HG02678 (cell line): ENCODE measurements around the gene RFC2.
A peak's percentile ranks its signal among the peaks of the same experiment; 100 is the strongest.
"Not testable (repeated sequence)": the region's sequence is repeated elsewhere in the genome, so short reads cannot be mapped to it uniquely, and the experiment has no call there.

ENCODE experiments used
- ATAC-seq: cut with Tn5 transposase; IDR thresholded peaks from one replicate; pipeline ENCODE4 v1.9.1; 2021; ENCODE audit warnings: mild to moderate bottlenecking, moderate library complexity; ENCODE audit not compliant: unreplicated experiment

The RFC2 gene

DNA sequence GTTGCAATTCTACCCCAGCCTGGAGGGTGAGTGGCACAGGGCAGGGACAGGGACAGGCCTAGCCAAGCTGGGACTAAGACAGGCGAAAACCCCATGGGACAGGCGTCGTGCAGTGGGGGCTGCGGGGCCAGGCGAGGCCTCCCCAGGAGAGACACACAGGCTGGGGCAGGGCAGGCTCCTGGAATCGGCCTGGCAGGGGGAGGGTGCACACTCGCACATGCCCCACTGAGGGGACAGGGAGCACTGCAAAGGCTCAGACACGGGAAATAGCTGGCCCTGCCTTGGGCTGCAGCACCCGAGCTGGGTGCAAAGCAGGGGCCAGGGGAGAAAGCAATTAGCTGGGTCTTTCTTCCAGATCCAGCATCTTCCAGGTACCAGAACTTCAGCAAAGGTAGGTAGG, 34.0 kb downstream of the RFC2 start:
- ATAC-seq, result no peak

DNA sequence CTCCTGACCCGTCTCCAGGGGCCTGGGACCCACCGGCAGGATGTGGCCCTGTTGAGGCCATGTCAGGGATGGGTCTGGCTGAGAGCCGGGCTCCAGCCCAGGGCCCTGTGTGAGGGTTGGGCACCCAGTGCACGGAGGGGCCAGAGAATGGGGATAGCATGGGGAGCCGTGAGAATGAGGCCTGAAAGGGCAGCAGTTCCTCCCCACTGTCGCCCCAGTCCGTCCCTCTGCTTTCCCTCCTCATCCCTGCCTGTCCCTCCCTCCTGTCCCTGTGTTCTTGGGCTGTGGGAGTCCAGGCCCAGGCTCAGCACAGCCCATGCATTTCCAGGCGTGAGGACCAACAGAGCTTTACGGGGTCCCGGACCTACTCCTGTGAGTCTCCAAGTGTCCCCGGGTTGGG, 34.8 kb downstream of the RFC2 start:
- no peak for ATAC-seq

DNA sequence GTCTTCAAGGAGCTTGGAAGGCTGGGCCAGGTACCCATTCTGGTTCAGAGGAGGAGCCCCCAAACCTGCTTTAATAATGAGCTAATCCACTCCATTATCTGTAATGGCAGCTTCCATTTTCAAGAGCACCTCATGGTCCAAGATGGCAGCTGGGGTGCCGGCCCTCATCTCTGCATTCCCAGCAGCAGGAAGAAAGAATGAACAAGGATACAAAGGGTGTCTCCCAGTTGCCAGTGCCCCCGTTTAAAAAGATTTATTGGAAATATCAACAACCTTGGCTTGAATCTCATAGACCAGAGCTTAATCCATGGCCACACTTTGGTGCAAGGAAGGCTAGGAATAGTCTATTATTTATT, 35.9 kb downstream of the RFC2 start:
- no peak for ATAC-seq

DNA sequence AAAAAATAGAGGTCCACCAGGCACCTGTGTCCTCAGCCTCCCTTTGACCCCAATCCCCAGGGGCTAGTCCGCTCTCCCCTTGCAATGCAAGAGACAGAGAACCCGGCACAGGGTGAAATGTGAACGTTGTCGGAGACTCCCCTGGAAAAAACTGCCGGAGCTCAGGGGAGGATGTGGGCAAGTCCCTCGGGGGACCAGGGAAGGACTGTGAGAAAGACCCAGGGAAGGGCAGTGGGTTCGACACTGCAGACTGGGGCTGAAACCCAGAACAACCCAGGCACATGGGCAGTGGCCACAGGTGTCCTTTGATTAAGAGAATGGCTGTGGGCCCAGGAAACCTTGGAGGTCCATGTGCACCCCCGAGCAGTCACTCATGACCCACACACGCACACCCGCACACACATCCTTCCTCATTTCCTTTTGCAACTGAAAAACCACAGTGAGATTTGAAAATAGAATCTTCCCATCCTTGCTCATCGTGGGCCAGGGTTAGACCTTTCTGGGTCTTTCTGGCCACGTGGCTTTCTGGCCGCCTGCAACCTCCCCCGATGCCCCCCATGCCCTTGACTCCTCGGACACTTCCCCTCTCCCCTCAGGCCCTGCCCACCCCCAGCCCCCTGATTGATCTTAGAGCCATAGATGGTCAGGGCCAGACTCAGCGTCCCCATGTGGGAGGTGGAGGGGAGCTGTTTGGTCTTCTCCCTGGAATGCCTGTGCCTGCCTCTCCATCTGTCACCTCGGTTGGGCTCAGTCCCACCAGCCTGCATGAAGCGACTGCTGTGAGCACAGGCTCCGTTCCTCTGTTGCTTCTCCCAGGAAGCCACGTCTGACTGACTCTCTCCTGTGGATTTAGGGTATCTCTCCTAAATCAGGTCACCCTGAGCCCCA, 36.5 kb downstream of the RFC2 start:
- peak; percentile 67 for ATAC-seq

DNA sequence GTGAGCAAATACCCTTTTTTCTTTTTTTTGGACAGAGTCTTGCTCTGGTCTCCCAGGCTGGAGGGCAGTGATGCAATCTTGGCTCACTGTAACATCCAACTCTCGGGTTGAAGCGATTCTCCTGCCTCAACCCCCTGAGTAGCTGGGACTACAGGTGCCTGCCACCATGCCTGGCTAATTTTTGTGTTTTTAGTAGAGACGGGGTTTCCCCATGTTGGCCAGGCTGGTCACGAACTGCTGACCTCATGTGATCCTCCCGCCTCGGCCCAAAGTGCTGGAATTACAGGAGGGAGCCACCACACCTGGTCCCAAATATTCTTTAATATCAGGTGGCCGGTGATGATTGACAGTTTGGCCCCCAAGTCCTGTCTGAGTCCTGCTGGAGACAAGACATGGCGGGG, 37.8 kb downstream of the RFC2 start:
- no peak for ATAC-seq

DNA sequence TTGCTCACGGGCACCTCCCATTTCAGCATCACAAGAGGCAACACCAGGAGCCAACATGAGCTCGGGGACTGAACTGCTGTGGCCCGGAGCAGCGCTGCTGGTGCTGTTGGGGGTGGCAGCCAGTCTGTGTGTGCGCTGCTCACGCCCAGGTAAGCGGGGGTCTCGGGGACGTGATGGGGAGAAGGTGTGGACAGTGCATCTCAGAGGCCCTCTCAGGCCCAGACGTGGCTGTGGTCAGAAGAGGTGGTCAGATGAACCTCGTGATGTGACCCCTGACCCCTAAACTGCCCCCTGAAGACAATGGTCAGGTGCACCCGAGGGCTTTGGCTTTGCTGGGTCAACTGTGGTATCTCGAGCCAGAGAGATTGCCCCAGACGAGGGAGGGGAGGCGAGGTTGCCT, 38.3 kb downstream of the RFC2 start:
- ATAC-seq, result no peak

DNA sequence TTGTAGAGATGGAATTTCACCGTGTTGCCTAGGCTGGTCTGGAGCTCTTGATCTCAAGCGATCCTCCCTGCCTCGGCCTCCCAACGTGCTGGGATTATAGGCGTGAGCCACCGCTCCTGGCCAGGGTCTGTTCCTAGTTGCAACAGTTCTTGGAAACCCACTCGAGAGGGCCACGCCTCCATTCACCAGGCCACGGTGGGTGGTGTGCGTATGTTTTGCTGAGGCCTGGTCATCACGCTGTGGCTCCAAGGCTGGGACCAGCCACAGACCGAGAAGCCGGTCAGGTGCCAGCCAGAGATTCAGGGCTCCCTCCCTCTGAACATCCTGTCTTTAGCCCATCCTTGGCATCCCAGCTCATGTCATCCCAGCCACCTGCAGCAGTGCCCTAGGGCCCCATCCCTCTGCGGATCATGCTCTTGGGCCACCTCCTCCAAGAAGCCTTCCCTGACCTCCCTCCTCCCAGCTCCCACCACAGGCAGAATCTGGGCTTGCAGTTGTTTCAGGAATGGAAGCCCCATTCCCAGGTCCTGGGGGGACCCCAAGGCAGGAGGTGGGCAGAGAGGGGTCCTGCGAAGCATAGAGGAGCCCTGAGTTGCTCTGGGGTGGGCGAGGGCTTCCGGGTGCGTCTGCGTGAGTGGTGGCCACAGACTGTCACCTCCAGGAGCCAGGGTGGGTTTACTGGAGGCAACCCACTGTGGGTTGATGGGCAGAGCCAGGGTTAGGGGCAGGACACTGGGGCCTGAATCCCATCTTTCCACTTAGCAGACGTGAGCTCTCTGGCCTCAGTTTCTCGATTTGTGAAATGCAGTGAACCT, 39.2 kb downstream of the RFC2 start:
- ATAC-seq, result no peak

DNA sequence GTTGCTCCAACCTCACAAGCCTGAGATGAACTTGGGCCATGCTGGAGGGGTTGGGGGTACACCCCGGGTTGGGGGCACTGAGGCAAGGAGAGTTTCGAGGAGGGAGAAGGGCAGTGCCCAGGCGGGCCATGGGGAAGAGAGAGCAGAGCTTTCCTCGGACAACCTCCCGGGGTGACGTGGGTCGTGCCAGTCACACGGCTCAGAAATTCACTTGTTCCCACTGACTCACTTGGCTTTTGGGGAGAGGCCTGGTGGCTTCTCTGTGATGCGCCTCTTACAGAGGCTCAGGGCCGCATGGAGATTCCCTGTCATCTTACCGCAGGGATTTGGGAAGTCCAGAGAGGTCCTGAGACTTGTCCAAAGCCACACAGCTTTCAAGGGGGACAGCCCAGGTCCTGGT, 41.5 kb downstream of the RFC2 start:
- no peak for ATAC-seq

DNA sequence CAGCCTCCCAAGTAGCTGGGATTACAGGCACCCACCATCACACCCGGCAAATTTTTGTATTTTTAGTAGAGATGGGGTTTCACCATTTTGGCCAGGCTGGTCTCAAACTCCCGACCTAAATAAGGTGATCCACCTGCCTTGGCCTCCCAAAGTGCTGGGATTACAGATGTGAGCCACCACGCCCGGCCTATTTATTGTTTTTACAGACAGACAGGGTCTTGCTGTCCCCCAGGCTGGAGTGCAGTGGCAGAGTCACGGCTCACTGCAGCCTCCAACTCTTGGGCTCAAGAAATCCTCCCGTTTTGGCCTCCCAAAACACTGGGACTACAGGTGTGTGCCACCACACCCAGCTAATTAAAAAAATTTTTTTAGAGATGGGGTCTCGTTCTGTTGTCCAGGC, 46.0 kb downstream of the RFC2 start:
- not testable (repeated sequence) for ATAC-seq

DNA sequence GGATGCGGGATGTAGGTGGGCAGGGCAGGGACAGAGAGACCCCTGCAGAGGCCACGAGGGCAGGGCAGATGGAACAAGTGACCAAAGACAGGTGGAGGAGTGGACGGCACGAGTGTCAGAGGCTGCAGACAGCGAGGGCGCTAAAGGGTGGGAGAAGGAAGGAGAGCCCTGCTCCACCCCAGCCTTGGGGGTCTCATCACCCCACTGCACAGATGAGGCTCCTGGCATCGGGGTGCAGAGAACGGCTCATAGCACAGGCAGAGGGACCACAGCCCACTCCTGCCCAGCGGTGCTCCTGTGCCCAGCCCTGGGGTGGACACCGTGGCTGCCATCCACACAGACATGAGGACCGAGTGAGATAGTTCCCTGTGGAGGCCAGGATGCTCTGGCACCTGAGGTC, 46.6 kb downstream of the RFC2 start:
- ATAC-seq, result no peak

DNA sequence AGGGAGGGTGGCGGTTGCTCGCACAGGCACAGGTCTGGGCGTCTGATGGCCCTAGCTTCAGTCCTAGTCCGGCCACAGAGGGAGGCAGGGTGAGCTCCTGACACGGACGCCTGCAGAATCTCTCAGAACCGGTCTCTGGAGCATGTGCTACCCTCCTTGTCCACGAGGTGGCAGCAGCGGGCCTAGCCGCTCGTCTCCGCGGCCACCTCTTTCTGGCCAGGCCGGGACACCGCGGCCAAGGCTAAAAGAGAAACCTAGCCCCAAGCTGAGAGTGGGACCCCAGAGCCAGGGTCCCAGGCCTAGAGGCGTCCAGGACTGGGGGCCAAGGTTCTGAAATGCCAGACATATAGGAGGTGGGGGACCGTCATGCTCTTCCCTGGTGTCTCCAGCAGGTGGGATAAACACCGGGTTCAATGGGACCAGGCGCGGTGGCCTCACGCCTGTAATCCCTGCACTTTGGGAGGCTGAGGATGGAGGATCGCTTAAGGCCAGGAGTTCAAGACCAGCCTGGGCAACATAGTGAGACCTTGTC, 47.5 kb downstream of the RFC2 start:
- no peak for ATAC-seq

DNA sequence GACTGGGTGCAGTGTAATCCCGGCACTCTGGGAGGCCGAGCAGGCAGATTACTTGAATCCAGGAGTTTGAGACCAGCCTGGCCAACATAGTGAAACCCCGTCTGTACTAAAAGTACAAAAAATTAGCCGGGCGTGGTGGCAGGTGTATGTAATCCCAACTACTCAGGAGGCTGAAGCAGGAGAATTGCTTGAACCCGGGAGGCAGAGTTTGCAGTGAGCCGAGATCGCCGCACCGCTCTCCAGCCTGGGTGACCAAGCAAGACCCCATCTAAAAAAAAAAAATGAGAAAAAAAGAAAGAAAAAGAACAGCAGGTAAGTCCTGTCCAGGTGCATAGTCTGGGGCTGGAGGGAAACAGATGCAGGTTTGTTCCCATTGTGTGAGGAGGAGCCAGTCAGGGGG, 48.1 kb downstream of the RFC2 start:
- not testable (repeated sequence) for ATAC-seq

DNA sequence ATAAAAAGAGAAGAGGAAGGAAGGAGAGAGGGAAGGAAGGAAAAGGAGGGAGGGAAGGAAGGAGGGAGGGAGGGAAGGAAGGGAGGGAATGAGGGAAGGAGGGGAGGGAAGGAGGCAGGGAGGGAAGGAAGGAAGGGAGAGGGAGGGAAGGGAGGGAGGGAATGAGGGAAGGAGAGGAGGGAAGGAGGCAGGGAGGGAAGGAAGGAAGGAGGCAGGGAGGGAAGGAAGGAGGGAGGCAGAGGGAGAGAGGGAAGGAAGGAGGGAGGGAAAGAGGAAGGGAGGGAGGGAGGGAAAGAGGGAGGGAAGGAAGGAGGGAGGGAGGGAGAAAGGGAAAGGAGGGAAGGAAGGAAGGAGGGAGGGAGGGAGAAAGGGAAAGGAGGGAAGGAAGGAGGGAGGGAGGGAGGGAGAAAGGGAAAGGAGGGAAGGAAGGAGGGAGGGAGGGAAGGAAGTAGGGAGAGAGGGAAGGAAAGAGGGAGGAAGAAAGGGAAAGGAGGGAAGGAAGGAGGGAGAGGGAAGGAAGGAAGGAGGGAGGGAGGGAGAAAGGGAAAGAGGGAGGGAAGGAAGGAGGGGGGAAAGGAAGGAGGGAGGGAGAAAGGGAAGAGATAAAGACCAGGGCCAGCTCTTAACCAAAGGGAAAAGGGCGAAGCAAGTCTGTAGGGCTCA, 50.1 kb downstream of the RFC2 start:
- ATAC-seq, result no peak

DNA sequence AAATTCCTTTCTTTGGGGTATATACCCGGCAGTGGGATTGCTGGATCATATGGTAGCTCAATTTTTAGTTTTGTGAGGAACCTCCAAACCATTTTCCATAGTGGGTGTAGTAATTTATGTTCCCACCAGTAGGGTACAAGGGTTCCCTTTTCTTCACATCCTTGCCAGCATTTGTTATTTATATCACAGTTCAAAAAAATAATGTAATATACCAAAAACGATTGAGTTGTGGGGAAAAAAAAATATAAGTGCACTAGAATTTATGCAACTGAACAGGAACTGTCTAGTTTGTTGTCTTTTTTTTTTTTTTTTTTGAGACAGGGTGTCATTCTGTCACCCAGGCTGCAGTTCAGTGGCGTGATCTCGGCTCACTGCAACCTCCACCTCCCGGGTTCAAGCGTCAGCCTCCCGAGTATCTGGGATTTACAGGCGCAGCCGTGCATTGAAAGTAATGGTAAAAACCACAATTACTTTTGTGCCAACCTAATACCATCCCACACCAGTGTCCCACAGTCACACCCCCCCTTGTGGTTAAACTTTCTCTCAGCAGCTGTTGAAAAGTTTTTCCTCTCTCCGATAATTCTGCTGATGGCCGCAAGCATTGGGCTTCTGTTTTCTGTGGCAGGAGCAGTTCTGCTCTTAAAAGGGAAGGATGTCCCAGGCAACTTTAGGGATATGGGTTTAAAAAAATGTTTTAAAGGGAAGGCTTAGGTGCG, 51.2 kb downstream of the RFC2 start:
- no peak for ATAC-seq

DNA sequence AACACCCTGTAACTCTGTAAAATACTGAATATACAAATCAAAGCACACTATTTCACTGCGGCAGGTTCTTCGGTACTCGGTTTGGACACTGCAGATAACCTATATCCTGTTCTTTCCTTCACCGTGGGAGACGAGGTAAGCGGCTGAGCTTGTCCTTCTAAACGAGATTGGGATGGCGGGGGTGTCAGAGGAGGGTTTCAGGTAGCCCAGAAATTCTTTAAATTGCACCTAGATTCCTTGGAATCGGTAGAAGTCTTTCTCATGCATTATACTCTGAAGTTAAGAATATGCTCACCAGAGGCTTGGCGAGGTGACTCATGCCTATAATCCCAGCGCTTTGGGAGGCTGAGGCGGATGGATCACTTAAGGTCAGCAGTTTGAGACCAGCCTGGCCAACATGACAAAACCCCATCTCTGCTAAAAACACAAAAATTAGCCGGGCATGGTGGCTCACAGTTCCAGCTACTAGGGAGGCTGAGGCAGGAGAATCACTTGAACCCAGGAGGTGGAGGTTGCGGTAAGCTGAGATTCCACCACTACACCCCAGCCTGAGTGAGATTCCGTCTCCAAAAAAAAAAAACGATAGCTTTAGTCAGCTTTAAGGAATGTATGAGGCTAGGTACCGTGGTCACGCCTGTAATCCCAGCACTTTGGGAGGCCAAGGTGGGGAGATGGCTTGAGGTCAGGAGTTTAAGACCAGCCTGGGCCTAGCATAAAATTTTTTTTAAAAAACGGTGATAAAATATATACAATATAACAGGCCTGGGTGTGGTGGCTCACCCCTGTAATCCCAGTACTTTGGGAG, 54.4 kb downstream of the RFC2 start:
- no peak for ATAC-seq

DNA sequence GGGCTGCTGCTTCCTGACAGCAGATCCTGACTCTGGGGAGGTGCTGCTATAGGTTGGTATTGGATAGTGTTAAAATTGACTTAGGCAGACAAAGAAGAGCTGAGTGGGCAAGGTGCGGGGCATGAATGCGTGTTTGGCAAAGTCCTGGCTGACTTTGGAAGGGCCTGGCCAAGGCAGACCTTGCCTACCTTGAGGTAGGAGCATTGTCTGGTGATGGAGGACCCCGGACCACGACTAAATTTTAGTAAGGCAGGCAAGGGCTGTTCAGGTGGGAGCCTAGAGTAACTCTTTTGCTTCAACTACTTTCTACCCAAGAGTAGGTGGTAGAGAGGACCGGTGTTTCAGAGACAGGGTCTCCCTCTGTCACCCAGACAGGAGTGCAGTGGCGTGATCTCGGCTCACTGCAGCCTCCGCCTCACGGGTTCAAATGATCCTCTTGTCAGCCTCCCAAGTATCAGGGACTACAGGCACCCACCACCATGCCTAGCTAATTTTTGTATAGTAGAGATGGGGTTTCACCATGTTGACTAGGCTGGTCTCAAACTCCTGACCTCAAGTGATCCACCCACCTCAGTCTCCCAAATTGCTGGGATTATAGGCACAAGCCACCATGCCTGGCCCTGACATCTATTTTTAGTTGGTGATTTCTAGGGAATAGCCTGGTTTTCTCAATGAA, 56.6 kb downstream of the RFC2 start:
- no peak for ATAC-seq

DNA sequence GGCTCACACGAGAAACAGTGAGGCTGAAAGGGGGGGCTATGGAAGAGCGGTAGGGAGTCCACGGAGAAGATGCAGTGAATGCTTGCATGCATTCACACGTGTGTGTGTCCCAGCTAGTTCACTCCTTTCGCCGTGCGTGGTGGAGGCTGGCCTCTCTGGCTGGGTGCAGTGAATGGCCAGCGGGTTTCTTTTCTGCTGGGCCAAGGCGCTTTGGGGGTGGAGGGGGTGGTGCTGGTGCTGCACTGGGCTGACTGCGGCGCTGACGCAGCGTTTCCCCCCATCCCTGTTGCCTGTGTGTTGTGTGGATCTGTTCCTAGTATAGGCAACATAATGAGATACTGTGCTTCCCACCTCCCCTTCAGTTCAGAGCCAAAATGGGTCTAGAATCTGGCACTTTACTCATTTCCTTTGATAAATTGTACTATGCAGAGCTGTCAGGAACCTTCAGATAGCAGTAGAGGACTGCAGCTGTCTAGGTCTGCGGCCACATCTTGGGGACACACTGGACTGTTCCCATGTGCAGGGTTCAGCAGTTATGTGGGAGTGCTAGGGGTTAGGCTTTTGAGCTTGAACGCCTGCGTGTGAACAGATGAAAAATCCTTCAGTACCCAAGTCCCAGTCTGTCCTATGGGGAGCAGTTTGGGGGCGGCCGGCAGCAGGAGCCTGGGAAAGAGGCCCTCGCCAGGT, 58.1 kb downstream of the RFC2 start:
- not testable (repeated sequence) for ATAC-seq

DNA sequence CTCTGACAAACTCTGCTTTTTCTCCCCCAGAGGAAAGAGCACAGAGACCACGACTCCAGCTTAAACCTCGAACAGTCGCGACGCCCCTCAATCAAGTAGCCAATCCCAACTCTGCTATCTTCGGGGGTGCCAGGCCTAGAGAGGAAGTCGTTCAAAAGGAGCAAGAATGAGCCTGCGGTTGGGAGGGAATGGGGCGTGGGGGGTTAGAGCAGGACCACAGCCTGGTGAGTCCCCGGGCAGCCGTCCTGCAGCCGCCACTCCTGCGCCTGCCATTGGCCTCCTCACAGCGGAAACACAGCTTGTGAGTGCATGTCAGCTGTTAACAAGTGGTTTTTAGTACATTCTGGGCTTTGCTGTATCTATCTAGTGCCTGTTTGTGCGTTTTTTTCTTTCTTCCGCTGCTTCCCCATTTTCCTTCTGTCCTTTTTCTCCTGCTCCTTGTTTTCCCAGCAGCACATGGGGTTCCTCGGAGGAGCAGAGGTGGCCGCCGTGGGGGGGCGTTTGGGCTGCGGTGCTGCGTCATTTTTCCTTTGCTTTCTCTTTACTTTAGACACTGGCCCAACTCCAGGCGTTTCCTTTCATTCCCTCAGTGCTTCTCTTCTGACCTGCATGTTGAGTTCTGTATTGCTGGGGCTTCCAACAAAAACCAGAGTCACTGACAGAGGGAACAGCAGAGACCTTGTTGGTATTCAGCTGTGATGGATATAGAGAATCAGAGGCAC, 58.9 kb downstream of the RFC2 start:
- ATAC-seq, result not testable (repeated sequence)
